WERI-Rb-1 (cell line): ENCODE results near the gene CNKSR1.

Source experiments
- DNase-seq: peaks from one replicate; pipeline ENCODE4 v3.0.0-alpha.2; 2020
- H3K27ac ChIP-seq: fragments of 250-450 bp; sonication (Bioruptor Pico); 2 replicates; pipeline ENCODE4 v1.5.1; 2020; ENCODE audit warnings: mild to moderate bottlenecking, moderate library complexity
- H3K27me3 ChIP-seq: fragments of 250-450 bp; sonication (Bioruptor Pico); 2 replicates; pipeline ENCODE4 v1.5.1; 2021; ENCODE audit warnings: mild to moderate bottlenecking, low read depth, moderate library complexity; ENCODE audit not compliant: insufficient read depth, severe bottlenecking
- H3K36me3 ChIP-seq: fragments of 250-450 bp; sonication (Bioruptor Pico); 2 replicates; pipeline ENCODE4 v1.5.1; 2020; ENCODE audit warnings: mild to moderate bottlenecking, moderate library complexity
- H3K4me3 ChIP-seq: 2 replicates; pipeline ENCODE4 v1.5.1; 2011; ENCODE audit warnings: low read depth, mild to moderate bottlenecking, control low read depth, low read length
- H3K9me3 ChIP-seq: fragments of 250-450 bp; sonication (Bioruptor Pico); 2 replicates; pipeline ENCODE4 v1.5.1; 2021; ENCODE audit warnings: mild to moderate bottlenecking, moderate library complexity; ENCODE audit not compliant: severe bottlenecking
- CTCF ChIP-seq: IDR thresholded peaks from 2 replicates; pipeline ENCODE4 v1.5.1; 2011; ENCODE audit warnings: low read depth, mild to moderate bottlenecking, control low read depth, inconsistent platforms, low read length

The CNKSR1 gene

GRCh38 chr1:26168410-26169197 is 8.7 kb upstream of the CNKSR1 start, which contains the start of gene C1orf232:
Gene C1orf232 (minus strand): TSS chr1:26168963. CDS start chr1:26168499, 464 bp downstream.
- Histone ChIP-seq H3K36me3 (peaks cover 3% of the 10 kb centered on the region; the same call in 1 of the 2 replicates), H3K4me3 (peak within 1 kb of the TSS; percentile 62), H3K27me3 (no peaks in the 10 kb centered on the region), H3K27ac (peak within 1 kb of the TSS; percentile 54; the same call in 1 of the 2 replicates), H3K9me3 (no peaks in the 10 kb centered on the region)
- no peak for TF ChIP-seq CTCF
- no peak for DNase-seq

GRCh38 chr1:26169198-26169554 is 8.1 kb upstream of the CNKSR1 start:
- no peak for DNase-seq
- H3K27me3 ChIP-seq, result no peaks in the 10 kb centered on the region
- H3K36me3 ChIP-seq, result peaks cover 3% of the 10 kb centered on the region; the same call in 1 of the 2 replicates
- no peak for TF ChIP-seq CTCF
- no peak overlapping the region for H3K27ac ChIP-seq
- no peak overlapping the region for H3K4me3 ChIP-seq
- no peaks in the 10 kb centered on the region for H3K9me3 ChIP-seq

- TF ChIP-seq CTCF, result peak; percentile 98
- H3K27ac ChIP-seq, result peak within 1 kb of the TSS; percentile 54; the same call in 1 of the 2 replicates
These were observed 7.4 kb upstream of the CNKSR1 start, which contains the start of gene ZNF593 for GRCh38 chr1:26169669-26170471. Gene ZNF593 (plus strand): TSS chr1:26169908. CDS start chr1:26169984, 76 bp downstream.

GRCh38 chr1:26170472-26170821 is 6.8 kb upstream of the CNKSR1 start:
- Histone ChIP-seq H3K4me3 (peak overlapping the region; percentile 62), H3K27ac (0 out of 2 replicates have a peak overlapping the region, but pooled peaks have one; percentile 54), H3K9me3 (no peaks in the 10 kb centered on the region), H3K36me3 (peaks cover 3% of the 10 kb centered on the region; the same call in 1 of the 2 replicates), H3K27me3 (no peaks in the 10 kb centered on the region)
- DNase-seq, result no peak
- TF ChIP-seq CTCF, result no peak

More at GRCh38 chr1:26169669-26170471, 7.4 kb upstream of the CNKSR1 start, which contains the start of gene ZNF593:
- no peaks in the 10 kb centered on the region for H3K9me3 ChIP-seq
- peak; percentile 91 for DNase-seq
- peaks cover 3% of the 10 kb centered on the region; the same call in 1 of the 2 replicates for H3K36me3 ChIP-seq
- peak within 1 kb of the TSS; percentile 62 for H3K4me3 ChIP-seq
- no peaks in the 10 kb centered on the region for H3K27me3 ChIP-seq

- peak; percentile 91 for DNase-seq
- Histone ChIP-seq H3K9me3 (no peaks in the 10 kb centered on the region), H3K36me3 (peaks cover 3% of the 10 kb centered on the region; the same call in 1 of the 2 replicates), H3K27me3 (no peaks in the 10 kb centered on the region), H3K27ac (no peak within 1 kb of the TSS), H3K4me3 (no peak within 1 kb of the TSS)
- TF ChIP-seq CTCF, result no peak
These were observed 5.9 kb upstream of the CNKSR1 start, which contains the start of gene ZNF593OS for GRCh38 chr1:26171084-26172072. Gene ZNF593OS (minus strand): TSS chr1:26171832. CDS start chr1:26171661, 171 bp downstream.
